Osteoblast (primary cell): ENCODE results near the gene SHISA5. TPM values are rescaled to one million over a fixed set of nuclear protein-coding genes. Genes with fewer than 3 reads are reported as not detected.

Source experiments
- DNase-seq: peaks from one replicate; pipeline ENCODE4 v3.0.0; 2011; ENCODE audit warnings: low spot score, mixed read lengths; ENCODE audit not compliant: insufficient read length; ENCODE audit errors: missing footprints
- H2AFZ ChIP-seq: 2 replicates; pipeline ENCODE4 v1.6.0; 2011; ENCODE audit warnings: mild to moderate bottlenecking, low read length
- H3K27ac ChIP-seq: 2 replicates; pipeline ENCODE4 v1.5.1; 2011; ENCODE audit warnings: mild to moderate bottlenecking, low read depth, low read length, moderate library complexity
- H3K27me3 ChIP-seq: 2 replicates; pipeline ENCODE4 v1.6.0; 2012; ENCODE audit warnings: mild to moderate bottlenecking, control low read depth, inconsistent platforms, low read length, moderate library complexity; ENCODE audit not compliant: insufficient read depth
- H3K36me3 ChIP-seq: 2 replicates; pipeline ENCODE4 v1.5.1; 2011; ENCODE audit warnings: mild to moderate bottlenecking, low read length, control low read depth, moderate library complexity; ENCODE audit not compliant: insufficient read depth
- H3K4me1 ChIP-seq: 2 replicates; pipeline ENCODE4 v1.5.1; 2011; ENCODE audit warnings: mild to moderate bottlenecking, low read length, control low read depth, moderate library complexity; ENCODE audit not compliant: insufficient read depth
- H3K4me2 ChIP-seq: 2 replicates; pipeline ENCODE4 v1.6.0; 2011; ENCODE audit warnings: mild to moderate bottlenecking, low read length; ENCODE audit not compliant: insufficient read depth
- H3K4me3 ChIP-seq: fragments of 200-600 bp; sonication (generic); 3 replicates; pipeline ENCODE4 v1.5.1; 2012; ENCODE audit warnings: mild to moderate bottlenecking, low read length, inconsistent platforms; ENCODE audit not compliant: insufficient read depth
- H3K79me2 ChIP-seq: 2 replicates; pipeline ENCODE4 v1.6.0; 2012; ENCODE audit warnings: mild to moderate bottlenecking, low read length, control low read depth, inconsistent platforms; ENCODE audit not compliant: insufficient read depth
- H3K9me3 ChIP-seq: 2 replicates; pipeline ENCODE4 v1.5.1; 2011; ENCODE audit warnings: low read depth, low read length, control low read depth
- H4K20me1 ChIP-seq: 2 replicates; pipeline ENCODE4 v1.6.0; 2012; ENCODE audit warnings: mild to moderate bottlenecking, low read length, control low read depth; ENCODE audit not compliant: insufficient read depth
- CTCF ChIP-seq: IDR thresholded peaks from 2 replicates; pipeline ENCODE4 v1.5.1; 2011; ENCODE audit warnings: mild to moderate bottlenecking, low read depth, low read length, moderate library complexity; ENCODE audit errors: extremely low read depth
- small RNA-seq: library from RNA; depleted of rRNA; stranded (forward); fragments of <200 nt; gene quantifications from one replicate; pipeline ENCODE3, GENCODE V24; 2012
- total RNA-seq: library from RNA; depleted of rRNA; stranded (reverse); fragments of >200 nt; gene quantifications from 2 replicates; pipeline ENCODE4 v1.2.3, GENCODE V29; 2012

SHISA5 gene
- total RNA-seq, 1 donor = 105 TPM

- peak; percentile 67 for DNase-seq
- H3K9me3 ChIP-seq = no peaks in the 10 kb centered on the region
- no peak overlapping the region for H3K4me3 ChIP-seq
- no peak for TF ChIP-seq CTCF
- no peak overlapping the region for H2AFZ ChIP-seq
- no peak overlapping the region for H3K27ac ChIP-seq
- no peaks in the 10 kb centered on the region for H3K79me2 ChIP-seq
- H3K27me3 ChIP-seq = no peaks in the 10 kb centered on the region
- peaks cover 4% of the 10 kb centered on the region for H4K20me1 ChIP-seq
- H3K4me1 ChIP-seq = no peaks in the 10 kb centered on the region
- no peaks in the 10 kb centered on the region for H3K36me3 ChIP-seq
- H3K4me2 ChIP-seq = no peak overlapping the region
Measured at GRCh38 chr3:48419149-48419548, 84.8 kb downstream of the SHISA5 start.

- Histone ChIP-seq H3K4me2 (no peak overlapping the region), H4K20me1 (peaks cover 4% of the 10 kb centered on the region), H3K79me2 (no peaks in the 10 kb centered on the region), H3K27me3 (no peaks in the 10 kb centered on the region), H3K9me3 (no peaks in the 10 kb centered on the region), H3K27ac (no peak overlapping the region), H2AFZ (no peak overlapping the region), H3K4me3 (no peak overlapping the region), H3K36me3 (no peaks in the 10 kb centered on the region), H3K4me1 (no peaks in the 10 kb centered on the region)
- DNase-seq = peak; percentile 68
- TF ChIP-seq CTCF = no peak
Measured at GRCh38 chr3:48418651-48419050, 85.3 kb downstream of the SHISA5 start.

GRCh38 chr3:48418140-48418539 lies 85.8 kb downstream of the SHISA5 start:
- no peak for TF ChIP-seq CTCF
- peak; percentile 81 for DNase-seq
- no peaks in the 10 kb centered on the region for H3K4me1 ChIP-seq
- no peak overlapping the region for H2AFZ ChIP-seq
- H3K9me3 ChIP-seq = no peaks in the 10 kb centered on the region
- no peak overlapping the region for H3K4me2 ChIP-seq
- H3K4me3 ChIP-seq = no peak overlapping the region
- no peaks in the 10 kb centered on the region for H3K79me2 ChIP-seq
- H3K27me3 ChIP-seq = no peaks in the 10 kb centered on the region
- H3K36me3 ChIP-seq = no peaks in the 10 kb centered on the region
- H4K20me1 ChIP-seq = peaks cover 1% of the 10 kb centered on the region
- no peak overlapping the region for H3K27ac ChIP-seq

Small RNAs within 50 kb of the gene (small RNA-seq; reads per million reads assigned to genes)
- gene MIR6823 = not detected

Other genes starting within 250 kb of the SHISA5 start
- gene NME6, start 202.8 kb downstream of the SHISA5 start, total RNA-seq = 19.5 and 23.3 TPM in 2 replicates
- not detected in 2 replicates for gene SPINK8, start 170.5 kb downstream of the SHISA5 start, total RNA-seq
- gene FBXW12, start 132.0 kb downstream of the SHISA5 start, total RNA-seq = not detected in 2 replicates
- 23.3 and 33.7 TPM in 2 replicates for gene PLXNB1, start 74.1 kb downstream of the SHISA5 start, total RNA-seq
- 13.3 and 17.4 TPM in 2 replicates for gene CCDC51, start 64.1 kb downstream of the SHISA5 start, total RNA-seq
- 128 and 135 TPM in 2 replicates for gene TMA7, start 63.9 kb downstream of the SHISA5 start, total RNA-seq
- gene ATRIP, start 57.4 kb downstream of the SHISA5 start, total RNA-seq = 5.0 and 5.1 TPM in 2 replicates
- gene PFKFB4, start 52.6 kb upstream of the SHISA5 start, total RNA-seq = 12.3 and 12.4 TPM in 2 replicates
- 0.29 and 0.72 TPM in 2 replicates for gene UCN2, start 59.6 kb upstream of the SHISA5 start, total RNA-seq
- 12.7 and 21.4 TPM in 2 replicates for gene COL7A1, start 91.2 kb upstream of the SHISA5 start, total RNA-seq
- gene UQCRC1, start 105.5 kb upstream of the SHISA5 start, total RNA-seq = 299 and 308 TPM in 2 replicates
- 0.59 TPM in 1 of 2 replicates, not detected in the other for gene TMEM89, start 117.6 kb upstream of the SHISA5 start, total RNA-seq
- gene SLC26A6, start 131.3 kb upstream of the SHISA5 start, total RNA-seq = 26.2 and 30.8 TPM in 2 replicates
- 1.2 and 1.4 TPM in 2 replicates for gene CELSR3, start 158.7 kb upstream of the SHISA5 start, total RNA-seq
- gene NCKIPSD, start 181.7 kb upstream of the SHISA5 start, total RNA-seq = 17.1 and 17.7 TPM in 2 replicates
- 38.0 and 44.9 TPM in 2 replicates for gene IP6K2, start 213.0 kb upstream of the SHISA5 start, total RNA-seq